B cell (primary cell): ENCODE measurements around the gene ITPR2. TPM values are rescaled to one million over a fixed set of nuclear protein-coding genes. Genes with fewer than 3 reads are reported as not detected.

Source experiments
- ATAC-seq: fragments of 200-7000 bp; cut with Tn5 transposase; one replicate; pipeline ENCODE4 v1.10.0; 2021; ENCODE audit warnings: low read depth, mild to moderate bottlenecking, moderate number of reproducible peaks, moderate library complexity
- CTCF ChIA-PET: fragments of 350-600 bp; sonication (Branson Sonifier 250); formaldehyde crosslinking; loops from one replicate; lab custom pipeline; 2021; ENCODE audit warnings: antibody characterized with exemption, inconsistent platforms; lab: Charles Lee
- POLR2A ChIA-PET: fragments of 350-600 bp; sonication (Branson Sonifier 250); formaldehyde crosslinking; loops from one replicate; lab custom pipeline; 2021; ENCODE audit warnings: antibody characterized with exemption; lab: Charles Lee
- DNase-seq: peaks from one replicate; pipeline ENCODE4 v3.0.0; 2013
- H2AFZ ChIP-seq: 2 replicates; pipeline ENCODE4 v1.6.1; 2012; ENCODE audit warnings: mild to moderate bottlenecking, low read depth, low read length; ENCODE audit not compliant: insufficient read depth, poor library complexity, severe bottlenecking
- H3K27ac ChIP-seq, 2 donors: 1 replicate in 1 of 2; 2 replicates in 1 of 2; pipeline ENCODE4 v1.5.1; 2012 to 2013; ENCODE audit warnings: low read length in 2 of 2, mild to moderate bottlenecking in 2 of 2, moderate library complexity in 1 of 2
- H3K27me3 ChIP-seq, 4 experiments: fragments of 200-600 bp in 1 of 4; sonication (generic) in 1 of 4; replicated peaks in 1 of 4; 1 replicate in 2 of 4; 2 replicates in 2 of 4; pipeline versions ENCODE4 v1.6.1 to v1.7.0; 2013 to 2016; ENCODE audit warnings: low read length in 3 of 4, mild to moderate bottlenecking in 2 of 4, mixed read lengths in 1 of 4, moderate library complexity in 1 of 4; ENCODE audit not compliant: insufficient read depth in 4 of 4, control insufficient read depth in 3 of 4; ENCODE audit errors: control extremely low read depth in 1 of 4
- H3K36me3 ChIP-seq, 2 experiments: replicated peaks in 1 of 2; 1 replicate in 1 of 2; 2 replicates in 1 of 2; pipeline versions ENCODE4 v1.6.1 to v1.7.1; 2013; ENCODE audit warnings: low read length in 1 of 2; ENCODE audit not compliant: insufficient read depth in 2 of 2, control insufficient read depth in 1 of 2; ENCODE audit errors: control extremely low read depth in 1 of 2, extremely low read depth in 1 of 2
- H3K4me1 ChIP-seq, 2 donors: fragments of 200-600 bp in 1 of 2; sonication (generic) in 1 of 2; 1 replicate in 1 of 2; 2 replicates in 1 of 2; pipeline versions ENCODE4 v1.5.1 to v1.6.1; 2013 to 2017; ENCODE audit warnings: low read length in 2 of 2; ENCODE audit not compliant: control insufficient read depth in 2 of 2, insufficient read depth in 2 of 2
- H3K4me2 ChIP-seq: replicated peaks from 2 replicates; pipeline ENCODE3; 2012; ENCODE audit warnings: mild to moderate bottlenecking, low read depth, low read length; ENCODE audit not compliant: poor library complexity, severe bottlenecking
- H3K4me3 ChIP-seq, 5 experiments: fragments of 200-600 bp in 1 of 5; sonication (generic) in 1 of 5; 1 replicate in 3 of 5; 2 replicates in 2 of 5; pipeline versions ENCODE4 v1.5.1 to v1.7.0; 2011 to 2016; ENCODE audit warnings: low read length in 4 of 5, mild to moderate bottlenecking in 4 of 5, low read depth in 2 of 5, control low read depth in 1 of 5, moderate library complexity in 1 of 5; ENCODE audit not compliant: insufficient read depth in 1 of 5; ENCODE audit errors: control extremely low read depth in 1 of 5, extremely low read depth in 1 of 5
- H3K79me2 ChIP-seq: fragments of 200-600 bp; sonication (generic); one replicate; pipeline ENCODE4 v1.6.0; 2016; ENCODE audit warnings: low read length; ENCODE audit not compliant: control insufficient read depth, insufficient read depth
- H3K9ac ChIP-seq: fragments of 200-600 bp; sonication (generic); 2 replicates; pipeline ENCODE4 v1.6.1; 2017; ENCODE audit warnings: mild to moderate bottlenecking, low read length, moderate library complexity
- H3K9me3 ChIP-seq, 3 donors: one replicate each; pipeline versions ENCODE4 v1.6.1 to v1.7.1; 2013; ENCODE audit warnings: low read length in 2 of 3; ENCODE audit not compliant: control insufficient read depth in 2 of 3, insufficient read depth in 1 of 3; ENCODE audit errors: control extremely low read depth in 1 of 3
- H4K20me1 ChIP-seq: 2 replicates; pipeline ENCODE4 v1.6.0; 2012; ENCODE audit warnings: mild to moderate bottlenecking, low read length; ENCODE audit not compliant: insufficient read depth, control insufficient read depth, poor library complexity, severe bottlenecking
- H3K27ac Mint-ChIP-seq: one replicate; pipeline ENCODE4 v1.8.0; 2021; ENCODE audit warnings: mixed read lengths
- H3K27me3 Mint-ChIP-seq: one replicate; pipeline ENCODE4 v1.8.0; 2021; ENCODE audit warnings: mixed read lengths
- H3K4me1 Mint-ChIP-seq: one replicate; pipeline ENCODE4 v1.8.0; 2021; ENCODE audit warnings: mixed read lengths
- H3K4me3 Mint-ChIP-seq: one replicate; pipeline ENCODE4 v1.8.0; 2021; ENCODE audit warnings: mixed read lengths
- H3K9me3 Mint-ChIP-seq: one replicate; pipeline ENCODE4 v1.8.0; 2022; ENCODE audit warnings: mixed read lengths; ENCODE audit not compliant: insufficient read depth
- EZH2 ChIP-seq: IDR thresholded peaks from 2 replicates; pipeline ENCODE4 v1.6.1; 2012; ENCODE audit warnings: borderline replicate concordance, low read depth, mild to moderate bottlenecking, moderate library complexity, low read length; ENCODE audit not compliant: insufficient read depth, poor library complexity, severe bottlenecking
- WGBS: methylation state at CpG from one replicate; pipeline ENCODE4 v1.1.5; 2013; ENCODE audit warnings: missing lambda C conversion rate; ENCODE audit not compliant: insufficient coverage; 5-methylcytosine and 5-hydroxymethylcytosine counted together
- intact Hi-C: fragments of 100-400 bp; cut with micrococcal nuclease; formaldehyde crosslinking; loops from one replicate; pipeline ENCODE4 v1.10.0; 2022
- polyA plus RNA-seq: library from polyadenylated mRNA; depleted of rRNA; stranded (reverse); fragments of >200 nt; gene quantifications from 2 replicates; pipeline ENCODE4 v1.2.3, GENCODE V29; 2012
- total RNA-seq, 2 donors: library from RNA; stranded (reverse); fragments of 120-200 nt in 1 of 2; gene quantifications; 1 replicate in 1 of 2; 2 replicates in 1 of 2; pipeline versions ENCODE4 v1.2.3 to v1.2.4, GENCODE V29; 2013 to 2022
- TF ChIP-seq, protein P1 (sequence below): fragments of 200-600 bp; IDR thresholded peaks from one replicate; pipeline ENCODE4 v1.8.0; 2022; ENCODE audit warnings: antibody characterized with exemption, mild to moderate bottlenecking

ITPR2 gene
- total and polyA plus RNA-seq, 2 donors (not counting 1 experiment from before 2014, with no cell fraction given), result 4.3 to 113 TPM

DNA sequence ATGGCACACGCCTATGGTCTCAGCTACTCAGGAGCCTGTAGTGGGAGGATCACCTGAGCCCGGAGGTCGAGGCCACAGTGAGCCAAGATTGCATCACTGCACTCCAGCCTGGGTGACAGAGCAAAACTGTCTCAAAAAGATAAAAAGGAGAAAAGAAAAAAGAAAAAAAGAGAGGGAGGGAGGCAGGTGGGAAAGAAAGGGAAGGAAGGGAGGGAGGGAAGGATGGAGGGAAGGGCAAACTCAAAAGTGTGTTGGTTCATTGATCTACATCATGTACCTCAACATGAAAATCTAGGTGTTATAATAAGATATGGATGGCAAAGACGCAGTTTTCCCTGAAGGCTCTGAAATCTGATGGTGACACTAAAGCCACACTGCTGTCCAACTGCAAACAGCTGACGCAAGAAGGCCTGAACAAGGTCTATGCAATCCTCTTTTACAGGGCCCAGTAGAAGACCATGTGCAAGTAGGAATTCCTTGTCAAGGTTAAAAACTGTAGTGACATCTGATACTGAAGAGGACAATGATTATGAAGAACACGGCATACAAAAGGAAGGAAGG lies 143.6 kb downstream of the ITPR2 start:
- Histone ChIP-seq H3K4me1 (no peaks in the 10 kb centered on the region), H3K27me3 (no peaks in the 10 kb centered on the region), H4K20me1 (no peaks in the 10 kb centered on the region), H2AFZ (no peak overlapping the region), H3K9ac (no peak overlapping the region), H3K4me2 (no peak overlapping the region), H3K9me3 (no peaks in the 10 kb centered on the region), H3K36me3 (peaks cover 0 to 28% of the 10 kb centered on the region in 2 experiments), H3K4me3 (no peak overlapping the region), H3K79me2 (no peaks in the 10 kb centered on the region), H3K27ac (no peak overlapping the region)
- H3K9me3 Mint-ChIP-seq, result no peaks in the 10 kb centered on the region
- 82% methylated on average over 6 of the region's 6 CpGs for WGBS
- no peak overlapping the region for H3K4me3 Mint-ChIP-seq
- no peaks in the 10 kb centered on the region for H3K27me3 Mint-ChIP-seq
- DNase-seq (no peak), ATAC-seq (no peak)
- H3K4me1 Mint-ChIP-seq, result no peaks in the 10 kb centered on the region
- ChIA-PET CTCF (interaction anchor here (0.7 to 1.1 kb wide), 2 partner anchors 9 to 12 kb away, joined by 3 read pairs; no protein-coding TSS in a partner anchor), POLR2A (no interaction called here)
- intact Hi-C loops, result no loop called here
- no peak for TF ChIP-seq EZH2
- TF ChIP-seq, protein P1, sequence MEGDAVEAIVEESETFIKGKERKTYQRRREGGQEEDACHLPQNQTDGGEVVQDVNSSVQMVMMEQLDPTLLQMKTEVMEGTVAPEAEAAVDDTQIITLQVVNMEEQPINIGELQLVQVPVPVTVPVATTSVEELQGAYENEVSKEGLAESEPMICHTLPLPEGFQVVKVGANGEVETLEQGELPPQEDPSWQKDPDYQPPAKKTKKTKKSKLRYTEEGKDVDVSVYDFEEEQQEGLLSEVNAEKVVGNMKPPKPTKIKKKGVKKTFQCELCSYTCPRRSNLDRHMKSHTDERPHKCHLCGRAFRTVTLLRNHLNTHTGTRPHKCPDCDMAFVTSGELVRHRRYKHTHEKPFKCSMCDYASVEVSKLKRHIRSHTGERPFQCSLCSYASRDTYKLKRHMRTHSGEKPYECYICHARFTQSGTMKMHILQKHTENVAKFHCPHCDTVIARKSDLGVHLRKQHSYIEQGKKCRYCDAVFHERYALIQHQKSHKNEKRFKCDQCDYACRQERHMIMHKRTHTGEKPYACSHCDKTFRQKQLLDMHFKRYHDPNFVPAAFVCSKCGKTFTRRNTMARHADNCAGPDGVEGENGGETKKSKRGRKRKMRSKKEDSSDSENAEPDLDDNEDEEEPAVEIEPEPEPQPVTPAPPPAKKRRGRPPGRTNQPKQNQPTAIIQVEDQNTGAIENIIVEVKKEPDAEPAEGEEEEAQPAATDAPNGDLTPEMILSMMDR, result no peak
- no peak overlapping the region for H3K27ac Mint-ChIP-seq

DNA sequence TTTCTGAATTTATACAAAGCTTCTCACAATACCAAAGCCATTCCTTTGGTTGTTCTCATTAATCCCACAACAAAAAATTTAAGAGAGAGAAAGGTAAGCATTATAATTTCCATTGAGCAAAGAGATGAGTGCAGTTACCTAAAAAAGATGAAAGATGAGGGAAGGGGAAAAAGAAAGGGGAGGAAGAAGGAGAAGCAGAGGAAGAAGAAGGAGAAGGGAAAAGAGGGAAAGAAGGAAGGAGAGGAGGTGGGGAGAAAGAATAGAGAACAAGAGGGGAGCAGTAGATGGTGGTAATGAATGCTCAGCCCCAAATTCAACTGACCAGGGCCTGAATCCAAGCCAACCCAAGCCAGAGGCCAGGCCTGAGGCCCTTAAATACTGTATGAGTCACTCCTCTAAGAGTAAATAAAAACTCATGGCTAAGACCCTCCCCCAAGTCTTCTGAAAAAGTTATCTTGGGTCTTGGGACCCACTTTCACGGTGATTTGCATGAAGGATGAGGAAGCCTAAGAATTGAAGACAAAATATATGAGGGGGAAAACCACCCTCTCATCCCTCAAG lies 144.6 kb downstream of the ITPR2 start:
- WGBS, result no CpG with 5 or more reads among the region's 1 CpG
- Histone ChIP-seq H3K4me2 (no peak overlapping the region), H3K27ac (no peak overlapping the region), H3K9ac (no peak overlapping the region), H3K36me3 (peaks cover 0 to 29% of the 10 kb centered on the region in 2 experiments), H3K27me3 (no peaks in the 10 kb centered on the region), H3K4me1 (no peaks in the 10 kb centered on the region), H3K9me3 (no peaks in the 10 kb centered on the region), H3K79me2 (no peaks in the 10 kb centered on the region), H4K20me1 (no peaks in the 10 kb centered on the region), H3K4me3 (no peak overlapping the region), H2AFZ (no peak overlapping the region)
- TF ChIP-seq, protein P1, result no peak
- TF ChIP-seq EZH2, result no peak
- no peak for DNase-seq
- CTCF ChIA-PET, result interaction anchor here (0.7 to 1.2 kb wide), 3 partner anchors 8 to 13 kb away, joined by 3 to 4 read pairs (median 3); no protein-coding TSS in a partner anchor
- no peaks in the 10 kb centered on the region for H3K27me3 Mint-ChIP-seq
- no peak overlapping the region for H3K4me3 Mint-ChIP-seq
- H3K4me1 Mint-ChIP-seq, result no peaks in the 10 kb centered on the region
- no peak overlapping the region for H3K27ac Mint-ChIP-seq
- intact Hi-C loops, result no loop called here
- POLR2A ChIA-PET, result no interaction called here
- ATAC-seq, result no peak
- H3K9me3 Mint-ChIP-seq, result no peaks in the 10 kb centered on the region
